Measurements from ENCODE around the gene KCNK7.

KCNK7 gene

DNA sequence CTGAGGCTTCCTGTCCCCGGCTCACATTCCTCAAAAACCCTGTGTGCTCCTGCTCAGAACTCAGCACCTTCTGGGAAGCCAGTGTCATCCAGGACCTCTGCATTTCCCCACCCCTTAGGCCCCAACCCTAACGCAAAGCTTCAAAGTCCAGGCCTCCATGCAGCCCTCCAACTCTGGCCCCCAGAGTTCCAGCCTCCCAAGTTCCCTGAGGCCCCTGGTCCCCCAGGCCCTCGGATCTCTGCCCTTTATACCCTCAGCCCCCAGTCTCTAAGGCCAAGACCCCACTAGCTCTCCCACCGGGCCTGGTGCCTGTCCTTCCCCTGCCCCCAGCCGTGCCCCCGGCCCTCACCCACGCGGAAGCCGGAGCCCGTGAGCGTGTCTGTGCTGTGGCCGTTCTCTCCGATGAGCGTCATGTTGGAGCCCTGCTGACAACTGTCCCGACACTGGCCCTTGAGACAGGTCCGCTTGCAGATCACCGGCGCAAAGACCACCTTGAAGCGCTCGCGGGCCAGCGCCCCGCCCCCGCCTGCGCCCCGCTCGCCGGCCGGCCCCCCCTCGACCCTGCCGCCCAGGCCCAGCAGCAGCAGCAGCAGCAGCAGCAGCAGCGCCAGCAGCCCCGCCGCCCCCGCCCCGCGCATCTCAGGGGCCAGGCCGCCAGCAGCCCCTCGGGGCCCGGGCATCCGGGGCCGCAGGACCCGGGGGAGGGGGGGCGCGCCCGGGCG, 38.2 kb downstream of the KCNK7 start:
- no peak for DNase-seq (ENCODE audit: low read depth in 3 of 3)

DNA sequence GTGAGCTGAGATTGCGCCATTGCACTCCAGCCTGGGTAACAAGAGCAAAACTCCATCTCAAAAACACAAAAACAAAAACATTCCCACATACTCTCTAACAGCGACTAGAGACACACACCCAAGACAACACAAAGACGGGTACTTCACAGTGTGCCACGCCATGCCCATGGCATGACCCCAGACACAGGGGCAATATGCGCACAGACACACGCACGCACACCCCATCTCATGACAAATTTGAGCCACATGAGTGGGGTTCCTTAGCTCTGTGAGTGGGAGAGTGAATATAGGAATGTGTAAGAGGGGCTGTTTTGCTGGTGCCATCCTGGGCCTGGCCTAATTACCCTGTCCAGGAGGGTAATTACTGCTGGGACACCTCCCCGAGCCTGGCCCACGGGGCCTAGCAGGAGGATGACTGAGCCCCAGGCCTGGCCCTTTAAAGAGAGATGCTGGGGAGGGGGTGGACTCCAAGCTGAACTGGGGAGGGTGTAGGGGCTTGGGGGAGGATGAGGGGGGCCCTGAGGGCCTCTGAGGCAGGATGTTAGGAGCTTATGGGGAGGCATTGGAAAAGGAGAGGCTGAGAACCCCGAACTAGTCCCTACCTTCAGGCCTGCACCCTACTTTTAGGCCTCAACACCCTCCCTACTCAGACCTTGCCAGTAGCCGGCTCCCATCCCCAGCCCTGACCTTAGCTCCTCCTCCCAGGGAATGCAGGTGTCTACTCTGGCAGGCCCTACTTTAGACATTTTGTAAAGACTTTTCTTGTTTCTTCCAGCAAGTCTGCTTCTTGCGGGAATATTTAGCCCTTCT, 38.9 kb downstream of the KCNK7 start:
- DNase-seq (ENCODE audit: low read depth in 3 of 3) = no peak

DNA sequence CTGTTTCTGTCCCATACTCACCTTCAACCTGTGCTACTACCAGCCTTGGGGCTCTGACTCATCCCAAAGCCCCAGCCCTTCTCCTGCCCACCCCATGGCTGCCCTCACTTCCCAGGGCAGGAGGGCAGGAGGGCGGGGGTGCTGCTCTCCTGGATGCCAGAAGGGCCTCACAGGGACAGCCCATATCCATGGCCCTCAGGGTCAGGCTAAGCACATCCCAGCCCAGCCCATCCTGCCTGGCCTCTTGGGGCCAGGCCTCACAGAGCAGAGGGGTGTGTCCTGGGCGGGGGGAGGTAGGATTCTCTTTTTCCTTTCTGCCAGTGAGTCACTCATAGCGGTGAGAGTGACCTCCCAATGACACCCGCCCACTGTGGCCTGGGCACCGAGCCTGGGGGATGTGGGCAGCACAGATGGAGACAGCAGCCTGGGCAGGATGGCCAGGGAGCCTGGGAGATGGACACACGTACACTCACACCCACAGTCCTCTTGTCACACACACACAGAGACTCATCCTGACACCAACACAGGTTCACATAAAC, 39.8 kb downstream of the KCNK7 start:
- DNase-seq (ENCODE audit: low read depth in 3 of 3) = no peak

DNA sequence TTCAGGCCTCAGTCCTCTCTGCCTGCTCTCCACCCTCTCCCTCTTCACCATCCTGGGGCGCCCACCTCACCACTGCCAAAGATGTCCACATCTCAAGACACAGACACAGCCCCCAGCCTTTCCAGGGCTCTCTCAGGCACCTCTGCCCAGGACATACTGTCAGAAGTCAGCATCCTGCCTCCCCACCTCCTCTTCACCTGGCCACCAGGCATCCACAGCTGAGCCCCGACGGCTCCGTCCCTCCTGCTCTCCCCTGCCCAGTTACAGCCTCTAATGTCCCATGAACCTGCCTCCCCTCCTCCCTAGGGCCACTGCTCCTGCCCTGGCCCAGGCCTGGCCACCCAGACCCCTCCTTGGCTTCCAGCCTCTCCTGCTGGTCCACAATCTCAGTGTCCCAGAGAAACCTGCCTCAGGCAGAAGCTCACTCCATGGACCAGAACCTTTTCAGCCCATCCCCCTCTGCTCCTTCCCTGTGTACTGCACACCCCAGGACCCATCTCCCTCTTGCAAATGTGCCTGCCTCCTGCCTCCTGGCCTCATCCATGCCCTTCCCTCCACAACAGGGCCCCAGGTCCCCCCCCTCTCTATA, 40.7 kb downstream of the KCNK7 start:
- DNase-seq (ENCODE audit: low read depth in 3 of 3) = no peak

DNA sequence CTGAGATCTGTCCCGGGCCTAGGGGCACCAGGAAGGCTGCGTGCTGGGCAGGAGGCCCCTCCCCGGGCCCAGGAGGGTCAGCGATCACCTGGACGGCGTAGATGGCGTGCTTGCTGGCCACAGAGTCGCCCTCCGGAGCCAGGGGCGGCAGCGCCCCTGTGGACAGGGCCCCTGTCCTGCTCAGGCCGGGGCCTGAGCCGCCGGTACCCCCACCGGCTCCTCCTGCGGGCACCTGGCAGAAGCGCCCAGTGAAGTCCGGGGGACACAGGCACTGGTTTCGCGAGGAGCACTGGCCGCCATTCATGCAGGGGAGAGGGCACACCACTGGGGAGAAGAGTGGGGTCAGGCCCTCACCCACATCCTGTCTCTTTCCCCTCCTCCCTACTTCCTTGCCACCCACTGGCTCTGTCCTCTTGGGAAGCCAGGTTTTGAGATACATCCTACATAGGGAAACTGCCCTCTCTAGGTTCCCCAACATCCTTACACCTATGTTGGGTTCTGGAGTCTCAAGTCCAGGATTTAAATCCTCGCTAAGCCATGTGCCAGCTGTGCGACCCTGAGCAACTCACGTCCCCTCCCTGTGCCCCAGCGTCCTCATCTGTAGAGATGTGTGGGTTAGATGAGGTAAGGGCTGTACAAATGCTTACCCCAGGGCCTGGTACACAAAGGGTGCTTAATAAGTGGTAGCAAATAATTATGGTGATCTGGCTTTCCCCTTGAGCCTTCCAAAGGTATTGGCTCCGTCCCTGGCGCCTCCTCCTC, 41.4 kb downstream of the KCNK7 start:
- no peak for DNase-seq (ENCODE audit: low read depth in 3 of 3)

DNA sequence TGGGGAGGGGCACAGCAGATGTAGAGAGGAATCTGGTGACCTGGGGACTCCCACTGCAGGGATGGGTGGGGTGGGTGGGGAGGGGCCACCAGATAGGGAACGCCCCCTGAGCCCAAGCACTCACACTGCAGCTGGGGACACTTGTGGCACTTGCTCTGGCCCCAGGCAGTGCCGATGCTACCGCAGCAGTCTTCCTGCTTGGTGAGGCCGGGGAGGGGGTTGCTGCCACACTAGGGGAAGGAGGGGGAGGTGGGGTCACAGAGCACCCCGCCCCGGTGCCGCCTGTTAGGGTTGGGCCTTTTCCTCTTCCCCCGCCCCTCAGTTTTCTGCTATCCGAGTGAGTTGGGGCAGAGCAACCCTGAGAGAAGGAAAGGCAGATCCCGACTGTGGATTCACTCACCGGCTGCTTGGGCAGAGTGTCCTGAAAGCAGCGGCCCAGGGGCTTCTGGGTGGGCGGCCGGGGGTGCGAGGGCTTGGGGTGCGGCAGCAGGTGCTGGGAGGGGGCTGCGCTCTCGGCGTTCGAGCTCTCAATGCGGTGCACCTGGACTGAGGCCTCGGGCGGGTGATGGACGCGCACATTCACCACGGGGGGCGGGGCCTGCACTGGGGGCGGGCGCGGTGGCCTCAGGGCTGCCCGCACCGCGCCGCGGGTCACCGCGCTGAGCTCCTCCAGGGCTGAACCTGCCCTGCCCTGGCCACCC, 42.1 kb downstream of the KCNK7 start:
- peak in 1 of 3 experiments; percentile 47 for DNase-seq (ENCODE audit: low read depth in 3 of 3)

DNA sequence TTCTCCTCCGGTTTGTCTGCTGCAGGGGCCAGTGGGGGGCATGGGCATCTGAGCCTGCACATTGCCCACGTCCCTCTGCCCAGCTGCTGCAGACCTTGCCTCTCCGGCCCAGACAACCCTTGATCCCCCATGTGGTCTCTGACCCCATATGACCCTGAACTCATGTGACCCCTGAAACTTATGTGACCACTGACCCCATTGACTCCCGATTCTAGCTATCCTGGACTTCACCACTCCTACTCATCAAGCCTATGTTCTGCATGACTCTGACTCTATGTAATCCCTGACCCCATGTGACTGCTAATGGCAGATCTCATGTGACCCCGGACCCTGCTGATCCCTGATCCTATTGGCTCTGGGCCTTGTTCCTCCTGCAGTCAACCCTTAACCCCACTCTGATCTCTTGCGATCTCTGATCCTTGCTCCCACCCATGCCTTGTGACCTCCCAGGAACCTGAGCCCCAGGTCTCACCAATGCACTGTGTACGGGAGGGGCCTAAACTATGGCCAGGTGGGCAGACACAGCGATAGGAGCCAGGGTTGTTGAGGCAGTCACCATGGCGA, 43.1 kb downstream of the KCNK7 start:
- DNase-seq (ENCODE audit: low read depth in 3 of 3) = no peak

DNA sequence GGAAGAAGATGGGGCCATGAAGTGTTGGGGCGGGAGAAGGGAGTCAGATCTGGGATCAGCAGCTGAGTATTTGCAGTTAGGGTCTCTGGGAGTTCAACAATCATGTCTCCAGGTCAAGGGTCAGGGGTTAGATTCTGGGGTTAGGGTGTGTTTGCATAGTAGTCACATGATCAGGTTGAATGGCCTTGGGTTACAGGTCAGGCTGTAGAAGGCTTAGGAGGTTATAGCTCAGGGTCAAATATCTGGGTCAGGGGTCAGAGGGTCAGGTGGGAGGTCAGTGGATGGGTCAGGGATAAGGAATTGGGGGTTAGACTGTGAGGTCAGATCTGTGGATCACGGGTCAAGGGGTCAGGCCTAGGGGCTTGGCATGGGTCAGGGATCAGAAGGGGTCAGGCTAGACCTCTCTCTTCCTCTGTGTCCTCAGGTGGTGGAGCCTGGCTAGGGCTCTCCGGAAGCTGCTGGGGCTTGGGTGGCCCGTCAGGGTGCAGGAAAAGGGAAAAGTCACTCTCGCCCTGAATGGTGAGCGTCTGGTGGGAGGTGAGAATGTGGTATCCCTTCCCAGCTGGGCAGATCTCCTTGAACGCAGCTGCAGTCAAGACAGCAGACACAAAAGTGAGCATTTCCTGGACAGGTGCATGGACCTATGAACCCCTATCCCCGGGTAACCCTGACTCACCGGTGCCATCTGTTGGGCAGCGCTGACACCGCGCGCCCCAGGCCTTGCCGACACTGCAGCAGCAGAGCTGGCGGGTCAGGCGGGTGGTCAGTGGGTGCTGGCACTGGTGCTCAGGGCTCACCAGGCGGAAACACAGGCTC, 43.8 kb downstream of the KCNK7 start:
- no peak for DNase-seq (ENCODE audit: low read depth in 3 of 3)

DNA sequence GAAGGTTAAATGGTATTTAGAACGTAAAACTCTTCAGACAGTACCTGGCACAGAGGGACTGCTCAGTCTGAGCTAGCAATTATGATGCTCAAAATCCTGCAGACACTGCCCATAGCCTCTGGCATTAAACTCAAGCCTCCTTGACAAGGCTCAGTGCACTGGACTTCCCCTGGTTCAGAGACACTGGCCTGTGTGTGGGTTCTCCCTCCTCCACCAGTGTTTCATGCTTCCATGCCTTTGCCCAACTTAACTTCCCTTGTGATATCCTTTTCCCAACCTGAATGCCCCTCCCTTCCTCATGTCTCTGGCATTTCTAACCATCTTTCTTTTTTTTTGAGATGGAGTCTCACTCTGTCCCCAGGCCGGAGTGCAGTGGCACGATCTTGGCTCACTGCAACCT, 46.5 kb downstream of the KCNK7 start:
- no peak for DNase-seq (ENCODE audit: low read depth in 3 of 3)

DNA sequence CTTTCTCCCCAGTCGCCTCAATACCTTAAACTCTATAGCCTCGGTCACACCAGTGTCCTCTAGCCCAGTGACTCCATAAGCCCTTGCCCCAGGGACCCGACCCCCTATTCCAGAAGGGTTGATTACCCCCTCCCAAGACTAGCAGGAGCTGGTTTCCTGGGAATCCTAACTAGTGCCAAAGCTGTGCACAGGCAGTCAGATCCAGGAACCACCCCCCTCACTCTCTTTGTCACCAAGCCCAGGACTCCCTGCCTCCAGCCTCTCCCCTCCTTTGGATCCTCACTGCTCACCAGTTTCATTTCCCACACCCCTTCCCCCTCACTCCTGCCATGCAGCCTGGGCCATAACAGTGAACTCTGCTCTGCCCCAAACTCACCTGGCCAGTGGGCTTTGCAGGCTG, 47.2 kb downstream of the KCNK7 start:
- no peak for DNase-seq (ENCODE audit: low read depth in 3 of 3)

DNA sequence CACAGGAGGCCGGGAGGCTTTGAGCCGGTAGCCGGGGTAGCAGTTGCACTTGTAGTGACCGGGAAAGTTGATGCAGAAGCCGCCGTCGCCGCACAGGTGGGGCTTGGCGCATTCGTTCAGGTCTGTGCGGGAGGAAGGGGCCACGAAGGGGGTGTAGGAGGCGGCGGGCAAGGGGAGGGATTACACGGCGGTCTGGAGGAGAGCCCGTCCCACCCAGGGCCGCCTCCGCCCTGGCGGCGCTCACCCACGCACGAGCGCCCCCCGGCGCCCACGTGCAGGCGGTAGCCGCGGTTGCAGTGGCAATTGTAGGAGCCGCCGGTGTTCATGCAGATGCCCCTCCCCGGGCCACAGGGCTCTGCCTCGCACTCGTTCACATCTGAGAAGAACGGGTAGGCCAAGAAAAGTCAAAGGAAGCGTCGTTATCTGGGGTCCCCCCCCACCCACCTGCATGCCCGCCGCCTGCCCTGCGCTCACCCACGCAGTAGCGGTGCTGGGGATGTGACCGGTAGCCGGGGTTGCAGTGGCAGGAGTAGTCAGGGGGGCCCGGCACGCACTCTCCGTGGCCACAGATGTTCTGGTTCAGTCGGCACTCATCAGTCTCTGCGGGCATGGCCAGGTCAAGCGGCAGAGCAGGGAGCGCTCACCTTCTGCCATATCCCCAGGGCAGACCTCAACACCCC, 48.0 kb downstream of the KCNK7 start:
- DNase-seq (ENCODE audit: low read depth in 3 of 3) = no peak

DNA sequence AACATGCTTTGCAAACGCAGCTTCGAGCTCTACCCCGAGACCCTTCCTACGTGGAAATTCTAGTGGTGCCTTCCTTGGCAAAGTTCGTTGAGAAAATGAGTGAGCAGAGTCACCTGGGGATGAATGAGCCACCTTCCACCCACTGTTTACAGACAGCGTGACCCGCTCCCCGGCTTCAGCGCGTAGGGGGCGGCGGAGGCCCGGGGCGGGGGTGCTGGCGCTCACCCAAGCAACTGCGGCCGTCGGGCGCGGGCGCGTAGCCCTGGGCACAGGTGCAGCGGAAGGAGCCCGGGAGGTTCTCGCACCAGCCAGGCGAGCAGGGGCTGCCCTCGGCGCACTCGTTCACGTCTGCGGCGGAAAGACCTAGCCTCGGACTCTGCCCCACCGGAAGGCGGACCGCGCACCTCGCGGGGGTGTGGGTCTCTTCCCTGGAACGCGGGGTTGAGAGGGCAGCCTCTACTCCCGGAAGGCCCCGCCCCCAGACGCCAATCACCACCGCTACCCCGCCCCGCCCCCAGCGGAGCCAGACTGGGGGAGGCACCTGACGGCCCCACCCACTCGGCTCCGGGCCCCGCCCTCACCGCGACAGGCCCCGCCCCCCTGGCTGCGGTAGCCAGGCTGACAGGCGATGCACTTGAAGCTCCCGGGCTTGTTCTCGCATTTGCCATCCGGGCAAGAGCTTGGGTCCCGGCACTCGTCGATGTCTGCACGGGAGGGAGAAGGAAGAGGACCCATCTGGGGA, 49.2 kb downstream of the KCNK7 start:
- DNase-seq (ENCODE audit: low read depth in 3 of 3) = peak; percentile 98 to 99 (median 98)

DNA sequence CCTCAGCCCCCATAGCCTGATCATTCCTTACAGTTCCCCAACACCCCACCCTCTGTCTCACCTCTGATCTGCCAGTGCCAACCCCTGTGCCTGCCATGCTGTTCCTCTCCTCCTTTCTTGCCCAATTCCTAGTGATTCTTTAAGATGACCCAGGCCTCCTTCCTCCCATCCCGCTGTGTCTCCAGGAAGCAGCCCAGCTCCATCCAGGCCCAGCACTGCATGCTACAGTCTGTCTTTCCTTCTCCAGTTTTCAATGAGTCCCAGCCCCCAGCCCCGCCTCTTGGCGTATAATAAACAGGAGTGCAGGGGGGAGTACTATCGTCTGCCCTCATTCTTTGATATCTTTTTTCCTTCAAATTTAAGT, 49.8 kb downstream of the KCNK7 start:
- no peak for DNase-seq (ENCODE audit: low read depth in 3 of 3)

Data from stimulated activated CD4-positive, alpha-beta T cell treated with anti-CD3 and anti-CD28 coated beads, TNF-alpha, amount 100 ng/mL, for 4 hours (primary cell).